Measurements from ENCODE around the gene ZNF384. TPM values are rescaled to one million over a fixed set of nuclear protein-coding genes. Genes with fewer than 3 reads are reported as not detected.

Gene ZNF384
- total RNA-seq, 2 donors from 2014 or later = 42.9 to 68.6 TPM

DNA sequence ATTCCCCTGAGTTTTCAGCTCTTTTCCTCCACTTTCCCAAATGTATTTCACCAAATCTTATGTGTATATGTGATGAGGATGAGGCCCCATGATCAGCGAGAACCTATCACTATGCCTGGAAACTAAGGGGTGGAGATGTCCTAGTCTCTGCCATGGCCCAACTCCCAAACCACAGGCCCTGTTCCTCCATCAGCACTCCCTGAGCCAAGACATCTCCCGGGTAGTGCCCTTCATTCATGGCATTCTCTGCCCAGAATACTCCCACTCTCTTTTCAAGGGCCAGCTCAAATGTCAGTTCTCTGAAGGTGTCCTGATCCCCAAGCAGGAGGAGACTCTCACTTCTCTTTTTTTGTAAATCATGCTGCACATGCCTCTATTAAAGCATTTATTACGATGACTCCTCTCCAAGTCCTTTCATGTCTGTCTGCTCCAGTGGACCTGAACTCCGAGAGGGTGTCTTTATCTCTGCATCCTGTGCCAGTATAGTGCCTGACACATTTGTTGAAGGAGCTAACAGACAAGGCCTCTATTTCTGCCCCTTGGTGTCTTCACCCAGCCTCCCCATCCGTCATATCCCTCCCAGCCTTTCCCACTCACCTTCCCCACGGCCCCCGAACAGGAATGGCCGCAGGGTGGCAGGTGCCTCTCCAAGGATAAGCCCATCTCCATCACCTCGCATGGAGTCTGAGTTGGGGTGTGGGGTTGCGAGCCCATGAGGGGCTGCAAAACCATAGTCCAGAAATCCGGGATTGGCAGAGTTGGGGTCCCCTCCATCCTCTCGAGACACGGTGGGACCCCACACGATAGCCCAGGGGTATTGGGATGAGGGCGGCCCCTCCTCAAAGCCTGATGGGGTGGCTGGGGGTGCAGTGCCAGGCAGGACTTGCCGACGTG lies 7.8 kb upstream of the ZNF384 start:
- Histone ChIP-seq H3K4me1 (replicated peaks) (no peaks in the 10 kb centered on the region), H3K36me3 (no peaks in the 10 kb centered on the region), H3K9me3 (no peaks in the 10 kb centered on the region), H3K27me3 (replicated peaks; ENCODE audit: insufficient read depth) (peaks cover 19% of the 10 kb centered on the region), H3K27ac (no peak overlapping the region), H3K4me3 (no peak overlapping the region)
- DNase-seq (ENCODE audit: low spot score) = no peak
- WGBS = 74% methylated on average over 17 of the region's 17 CpGs
- intact Hi-C loops (cut with DNase I) = no loop called here
- TF ChIP-seq POLR2AphosphoS5 (IDR thresholded peaks at IDR 0.05) (no peak), POLR2A (IDR thresholded peaks at IDR 0.05) (no peak), CTCF (IDR thresholded peaks at IDR 0.05) (no peak)

DNA sequence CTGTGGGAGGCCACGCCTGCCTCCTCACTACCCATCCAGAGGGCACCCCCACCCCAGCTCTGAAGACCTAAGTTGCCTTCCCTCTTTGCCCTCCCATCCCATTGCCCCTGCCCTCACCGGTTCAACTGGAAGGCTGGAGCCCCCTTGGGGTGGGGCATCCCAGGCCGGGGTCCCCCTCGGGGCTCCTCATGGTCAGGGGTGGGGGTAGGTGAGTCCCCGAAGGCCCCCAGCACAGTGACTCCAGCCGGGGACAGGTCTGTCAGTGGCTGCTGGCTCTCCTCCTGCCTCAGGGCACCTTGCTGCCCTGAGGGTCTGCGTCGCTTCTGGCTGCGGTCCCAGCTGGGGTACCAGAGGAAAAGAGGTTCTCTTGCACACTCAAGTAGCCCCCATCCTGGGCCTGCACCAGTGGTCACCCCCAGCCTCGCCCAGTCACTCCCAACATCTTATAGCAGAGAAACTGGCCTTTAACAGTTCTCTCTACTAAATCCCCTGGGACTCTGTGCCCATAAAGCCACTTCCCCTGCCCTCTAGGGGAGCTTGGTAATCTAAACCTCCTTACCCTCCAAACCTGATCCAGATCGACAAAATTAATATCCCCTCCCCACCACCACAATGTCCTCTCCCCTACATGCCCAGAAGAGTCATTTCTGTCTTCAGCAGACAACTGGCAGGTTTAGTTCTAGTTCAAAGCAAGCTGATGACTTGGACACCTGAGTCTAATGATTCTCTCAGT lies 6.3 kb upstream of the ZNF384 start:
- H3K4me3 ChIP-seq = no peak overlapping the region
- intact Hi-C loops (cut with DNase I) = no loop called here
- TF ChIP-seq POLR2A (IDR thresholded peaks at IDR 0.05) = no peak
- TF ChIP-seq CTCF (IDR thresholded peaks at IDR 0.05) = no peak
- TF ChIP-seq POLR2AphosphoS5 (IDR thresholded peaks at IDR 0.05) = no peak
- 69% methylated on average over 11 of the region's 11 CpGs for WGBS
- peaks cover 12% of the 10 kb centered on the region for H3K27me3 ChIP-seq (replicated peaks; ENCODE audit: insufficient read depth)
- DNase-seq (ENCODE audit: low spot score) = no peak
- H3K4me1 ChIP-seq (replicated peaks) = no peaks in the 10 kb centered on the region
- H3K27ac ChIP-seq = no peak overlapping the region
- no peaks in the 10 kb centered on the region for H3K9me3 ChIP-seq
- H3K36me3 ChIP-seq = no peaks in the 10 kb centered on the region

- H3K27me3 ChIP-seq (replicated peaks; ENCODE audit: insufficient read depth) = peaks cover 5% of the 10 kb centered on the region
- H3K36me3 ChIP-seq = no peaks in the 10 kb centered on the region
- DNase-seq (ENCODE audit: low spot score) = no peak
- no peak for TF ChIP-seq CTCF (IDR thresholded peaks at IDR 0.05)
- TF ChIP-seq POLR2A (IDR thresholded peaks at IDR 0.05) = no peak
- TF ChIP-seq POLR2AphosphoS5 (IDR thresholded peaks at IDR 0.05) = no peak
- no peaks in the 10 kb centered on the region for H3K4me1 ChIP-seq (replicated peaks)
- H3K4me3 ChIP-seq = no peak overlapping the region
- WGBS = 79% methylated on average over 9 of the region's 9 CpGs
- intact Hi-C loops (cut with DNase I) = no loop called here
- H3K9me3 ChIP-seq = no peaks in the 10 kb centered on the region
- H3K27ac ChIP-seq = no peak overlapping the region
These were observed 5.5 kb upstream of the ZNF384 start for GRCh38 chr12:6694701-6695100.

DNA sequence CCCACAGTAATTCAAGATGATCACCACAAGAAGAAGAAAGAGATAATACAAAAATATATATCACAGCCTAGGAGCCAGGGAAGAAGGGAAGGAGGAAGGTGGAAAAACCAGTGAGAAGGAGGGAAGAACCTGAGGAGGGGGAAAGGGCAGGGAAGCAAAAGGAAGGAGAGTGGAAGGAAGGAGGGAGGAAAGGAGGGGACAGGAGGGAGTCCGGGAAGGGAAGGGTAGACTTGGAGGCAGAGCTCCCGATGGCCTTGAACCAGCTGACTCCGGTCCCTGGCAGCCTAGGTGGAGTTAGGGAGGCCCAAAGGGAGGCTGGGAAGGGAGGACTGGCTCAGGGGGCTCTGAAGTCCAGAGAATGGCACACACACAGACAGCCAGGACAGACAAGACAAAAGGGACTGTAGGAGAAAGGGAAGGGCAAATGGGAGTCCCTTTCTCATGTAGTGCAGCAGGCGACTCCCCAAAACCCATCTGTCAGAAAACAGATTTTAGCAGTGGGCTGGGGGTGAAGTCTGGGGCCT lies 4.7 kb upstream of the ZNF384 start:
- intact Hi-C loops (cut with DNase I) = no loop called here
- Histone ChIP-seq H3K9me3 (no peaks in the 10 kb centered on the region), H3K36me3 (no peaks in the 10 kb centered on the region), H3K27me3 (replicated peaks; ENCODE audit: insufficient read depth) (peaks cover 3% of the 10 kb centered on the region), H3K4me3 (no peak overlapping the region), H3K27ac (no peak overlapping the region), H3K4me1 (replicated peaks) (no peaks in the 10 kb centered on the region)
- 82% methylated on average over 4 of the region's 4 CpGs for WGBS
- TF ChIP-seq POLR2A (IDR thresholded peaks at IDR 0.05) (no peak), CTCF (IDR thresholded peaks at IDR 0.05) (no peak), POLR2AphosphoS5 (IDR thresholded peaks at IDR 0.05) (no peak)
- DNase-seq (ENCODE audit: low spot score) = no peak

Measured in prostate gland (tissue), 2 donors.